ENCODE measurements around the gene TPD52L2. TPM values are rescaled to one million over a fixed set of nuclear protein-coding genes. Genes with fewer than 3 reads are reported as not detected.

The TPD52L2 gene
- total RNA-seq, 2 experiments from 2014 or later = 15.1 to 15.3 TPM

DNA sequence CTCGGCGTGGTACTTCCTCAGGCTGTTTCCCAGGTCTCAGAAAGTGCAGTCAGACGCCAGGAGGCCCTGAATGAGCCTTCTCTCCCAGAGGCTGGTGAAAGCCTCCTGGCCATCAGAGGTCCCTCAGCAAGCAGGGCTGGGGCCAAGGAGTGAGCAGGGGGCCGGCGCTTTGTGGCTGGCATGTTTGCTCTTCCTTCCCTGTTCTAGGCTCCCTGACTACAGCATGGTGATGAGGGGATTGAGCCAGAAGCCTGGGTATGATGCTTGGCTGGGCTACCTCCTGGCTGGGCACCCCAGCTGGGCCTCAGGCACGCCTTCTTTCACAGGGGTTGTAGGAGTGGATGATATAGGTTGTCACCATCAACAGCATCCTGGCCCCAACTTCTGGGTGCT is 18.1 kb downstream of the TPD52L2 start:
- H3K4me3 Mint-ChIP-seq = no peak overlapping the region
- CTCF ChIA-PET = no interaction called here
- peaks cover 65% of the 10 kb centered on the region for H3K36me3 ChIP-seq (ENCODE audit: insufficient read depth, low read length)
- no peak for DNase-seq
- no peak for ATAC-seq (ENCODE audit: poor library complexity)
- no peaks in the 10 kb centered on the region for H3K4me1 ChIP-seq (ENCODE audit: insufficient read depth, low read length)
- intact Hi-C loops (cut with DNase I, micrococcal nuclease) = no loop called here
- H3K36me3 Mint-ChIP-seq (ENCODE audit: low read depth) = peaks cover 46% of the 10 kb centered on the region
- no peaks in the 10 kb centered on the region for H3K27me3 ChIP-seq (ENCODE audit: control insufficient read depth in 1 of 2, insufficient read depth in 2 of 2, low read length in 2 of 2)
- no peaks in the 10 kb centered on the region for H3K9me3 Mint-ChIP-seq
- TF ChIP-seq, protein P1, sequence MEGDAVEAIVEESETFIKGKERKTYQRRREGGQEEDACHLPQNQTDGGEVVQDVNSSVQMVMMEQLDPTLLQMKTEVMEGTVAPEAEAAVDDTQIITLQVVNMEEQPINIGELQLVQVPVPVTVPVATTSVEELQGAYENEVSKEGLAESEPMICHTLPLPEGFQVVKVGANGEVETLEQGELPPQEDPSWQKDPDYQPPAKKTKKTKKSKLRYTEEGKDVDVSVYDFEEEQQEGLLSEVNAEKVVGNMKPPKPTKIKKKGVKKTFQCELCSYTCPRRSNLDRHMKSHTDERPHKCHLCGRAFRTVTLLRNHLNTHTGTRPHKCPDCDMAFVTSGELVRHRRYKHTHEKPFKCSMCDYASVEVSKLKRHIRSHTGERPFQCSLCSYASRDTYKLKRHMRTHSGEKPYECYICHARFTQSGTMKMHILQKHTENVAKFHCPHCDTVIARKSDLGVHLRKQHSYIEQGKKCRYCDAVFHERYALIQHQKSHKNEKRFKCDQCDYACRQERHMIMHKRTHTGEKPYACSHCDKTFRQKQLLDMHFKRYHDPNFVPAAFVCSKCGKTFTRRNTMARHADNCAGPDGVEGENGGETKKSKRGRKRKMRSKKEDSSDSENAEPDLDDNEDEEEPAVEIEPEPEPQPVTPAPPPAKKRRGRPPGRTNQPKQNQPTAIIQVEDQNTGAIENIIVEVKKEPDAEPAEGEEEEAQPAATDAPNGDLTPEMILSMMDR (IDR thresholded peaks at IDR 0.05) = no peak
- no peaks in the 10 kb centered on the region for H3K27me3 Mint-ChIP-seq
- POLR2A ChIA-PET = no interaction called here
- H3K27ac ChIP-seq (ENCODE audit: low read depth in 1 of 2, low read length in 2 of 2) = no peak overlapping the region
- no peaks in the 10 kb centered on the region for H3K9me3 ChIP-seq (ENCODE audit: control insufficient read depth in 1 of 2, insufficient read depth in 1 of 2, low read length in 2 of 2)
- no peak overlapping the region for H3K4me3 ChIP-seq (ENCODE audit: low read length)
- no peaks in the 10 kb centered on the region for H3K4me1 Mint-ChIP-seq (ENCODE audit: low read depth)
- H3K27ac Mint-ChIP-seq = no peak overlapping the region

GRCh38 chr20:63884506-63885263 is 19.6 kb downstream of the TPD52L2 start:
- no peaks in the 10 kb centered on the region for H3K27me3 Mint-ChIP-seq

GRCh38 chr20:63885264-63886053 is 20.4 kb downstream of the TPD52L2 start:
- TF ChIP-seq, protein P1 (IDR thresholded peaks at IDR 0.05) = no peak
- POLR2A ChIA-PET = no interaction called here
- Mint-ChIP-seq H3K36me3 (ENCODE audit: low read depth) (peaks cover 60% of the 10 kb centered on the region), H3K27me3 (no peaks in the 10 kb centered on the region), H3K4me3 (no peak overlapping the region), H3K27ac (no peak overlapping the region), H3K4me1 (ENCODE audit: low read depth) (no peaks in the 10 kb centered on the region), H3K9me3 (no peaks in the 10 kb centered on the region)
- DNase-seq (no peak), ATAC-seq (ENCODE audit: poor library complexity) (no peak)
- H3K27ac ChIP-seq (ENCODE audit: low read depth in 1 of 2, low read length in 2 of 2) = no peak overlapping the region
- H3K9me3 ChIP-seq (ENCODE audit: control insufficient read depth in 1 of 2, insufficient read depth in 1 of 2, low read length in 2 of 2) = no peaks in the 10 kb centered on the region
- no peak overlapping the region for H3K4me3 ChIP-seq (ENCODE audit: low read length)
- H3K4me1 ChIP-seq (ENCODE audit: insufficient read depth, low read length) = no peaks in the 10 kb centered on the region
- CTCF ChIA-PET = no interaction called here
- H3K27me3 ChIP-seq (ENCODE audit: control insufficient read depth in 1 of 2, insufficient read depth in 2 of 2, low read length in 2 of 2) = no peaks in the 10 kb centered on the region
- H3K36me3 ChIP-seq (ENCODE audit: insufficient read depth, low read length) = peaks cover 69% of the 10 kb centered on the region
- intact Hi-C loops (cut with DNase I, micrococcal nuclease) = no loop called here

More at GRCh38 chr20:63884506-63885263, 19.6 kb downstream of the TPD52L2 start:
- no peaks in the 10 kb centered on the region for H3K4me1 ChIP-seq (ENCODE audit: insufficient read depth, low read length)
- peaks cover 65% of the 10 kb centered on the region for H3K36me3 ChIP-seq (ENCODE audit: insufficient read depth, low read length)
- intact Hi-C loops (cut with DNase I, micrococcal nuclease) = no loop called here
- H3K27ac ChIP-seq (ENCODE audit: low read depth in 1 of 2, low read length in 2 of 2) = no peak overlapping the region
- H3K4me3 Mint-ChIP-seq = no peak overlapping the region
- ChIA-PET CTCF (no interaction called here), POLR2A (interaction anchor here (1.5 kb wide), 1 partner anchor 20 kb away, joined by 4 read pairs; the partner anchor contains the start of gene TPD52L2)
- ATAC-seq (ENCODE audit: poor library complexity) (no peak), DNase-seq (no peak)
- no peak overlapping the region for H3K27ac Mint-ChIP-seq
- no peak overlapping the region for H3K4me3 ChIP-seq (ENCODE audit: low read length)
- no peaks in the 10 kb centered on the region for H3K9me3 ChIP-seq (ENCODE audit: control insufficient read depth in 1 of 2, insufficient read depth in 1 of 2, low read length in 2 of 2)
- no peaks in the 10 kb centered on the region for H3K27me3 ChIP-seq (ENCODE audit: control insufficient read depth in 1 of 2, insufficient read depth in 2 of 2, low read length in 2 of 2)
- TF ChIP-seq, protein P1 (IDR thresholded peaks at IDR 0.05) = no peak
- no peaks in the 10 kb centered on the region for H3K4me1 Mint-ChIP-seq (ENCODE audit: low read depth)
- no peaks in the 10 kb centered on the region for H3K9me3 Mint-ChIP-seq
- H3K36me3 Mint-ChIP-seq (ENCODE audit: low read depth) = peaks cover 53% of the 10 kb centered on the region
